Erythroblast (primary cell): Measurements from ENCODE around the gene MLLT10.

Experiments
- GATA1 ChIP-seq: IDR thresholded peaks from 2 replicates; pipeline ENCODE4 v1.6.1; 2011; ENCODE audit warnings: low read depth, mild to moderate bottlenecking, control low read depth, low read length, moderate library complexity
- POLR2A ChIP-seq: IDR thresholded peaks from 2 replicates; pipeline ENCODE4 v1.6.1; 2011; ENCODE audit warnings: mild to moderate bottlenecking, low read length

- TF ChIP-seq POLR2A, result no peak
- TF ChIP-seq GATA1, result no peak
These were observed 73.9 kb downstream of the MLLT10 start for GRCh38 chr10:21607907-21608306.
